ENCODE data around the gene DCP1A.

DCP1A gene

DNA sequence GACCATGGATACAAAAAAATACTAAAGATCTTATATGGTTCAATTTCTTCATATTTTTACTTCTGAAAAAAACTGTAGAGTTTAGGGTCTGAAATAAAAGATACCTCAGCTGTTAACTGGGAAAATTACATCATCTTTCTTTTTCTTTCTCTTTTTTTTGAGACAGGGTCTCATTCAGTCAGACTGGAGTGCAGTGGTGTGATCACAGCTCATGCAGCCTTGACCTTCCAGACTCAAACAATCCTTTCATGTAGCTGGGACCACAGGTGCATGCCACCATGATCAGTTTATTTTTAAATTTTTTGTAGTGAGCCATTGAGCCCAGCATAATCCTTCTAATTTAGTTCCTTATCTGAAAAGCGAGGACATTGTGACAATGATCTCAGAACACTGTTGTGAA, 51.9 kb downstream of the DCP1A start:
- no peak for DNase-seq (ENCODE audit: low spot score)
- H3K27ac ChIP-seq, result no peak overlapping the region
- ChIA-PET POLR2A (ENCODE audit: low non-redundant PET) (no interaction called here), CTCF (no interaction called here)
- TF ChIP-seq, protein P1, sequence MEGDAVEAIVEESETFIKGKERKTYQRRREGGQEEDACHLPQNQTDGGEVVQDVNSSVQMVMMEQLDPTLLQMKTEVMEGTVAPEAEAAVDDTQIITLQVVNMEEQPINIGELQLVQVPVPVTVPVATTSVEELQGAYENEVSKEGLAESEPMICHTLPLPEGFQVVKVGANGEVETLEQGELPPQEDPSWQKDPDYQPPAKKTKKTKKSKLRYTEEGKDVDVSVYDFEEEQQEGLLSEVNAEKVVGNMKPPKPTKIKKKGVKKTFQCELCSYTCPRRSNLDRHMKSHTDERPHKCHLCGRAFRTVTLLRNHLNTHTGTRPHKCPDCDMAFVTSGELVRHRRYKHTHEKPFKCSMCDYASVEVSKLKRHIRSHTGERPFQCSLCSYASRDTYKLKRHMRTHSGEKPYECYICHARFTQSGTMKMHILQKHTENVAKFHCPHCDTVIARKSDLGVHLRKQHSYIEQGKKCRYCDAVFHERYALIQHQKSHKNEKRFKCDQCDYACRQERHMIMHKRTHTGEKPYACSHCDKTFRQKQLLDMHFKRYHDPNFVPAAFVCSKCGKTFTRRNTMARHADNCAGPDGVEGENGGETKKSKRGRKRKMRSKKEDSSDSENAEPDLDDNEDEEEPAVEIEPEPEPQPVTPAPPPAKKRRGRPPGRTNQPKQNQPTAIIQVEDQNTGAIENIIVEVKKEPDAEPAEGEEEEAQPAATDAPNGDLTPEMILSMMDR (conservative IDR thresholded peaks at IDR 0.05; ENCODE audit: low read depth), result no peak

DNA sequence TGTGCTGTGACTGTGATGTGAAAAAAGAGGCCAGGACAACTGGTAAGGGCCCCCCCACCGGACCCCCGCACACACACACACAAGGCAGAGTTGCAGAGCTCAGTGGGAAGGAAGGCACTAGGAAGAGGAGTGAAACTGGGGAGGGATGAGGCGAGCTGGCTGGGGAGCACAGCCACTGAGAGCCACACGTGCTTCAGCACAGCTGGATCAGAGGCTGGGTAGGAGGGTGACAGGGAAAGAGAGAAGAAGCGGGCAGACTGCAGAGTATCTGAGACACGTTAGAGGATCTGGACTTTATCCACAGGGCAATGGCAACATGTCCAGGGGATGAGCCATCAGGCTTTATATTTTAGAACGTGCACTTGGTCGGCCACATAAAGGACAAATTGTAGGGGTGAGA, 53.5 kb downstream of the DCP1A start:
- TF ChIP-seq, protein P1 (conservative IDR thresholded peaks at IDR 0.05; ENCODE audit: low read depth), result no peak
- ChIA-PET POLR2A (ENCODE audit: low non-redundant PET) (no interaction called here), CTCF (interaction anchor here (0.9 kb wide), 1 partner anchor 192 kb away, joined by 4 read pairs; no protein-coding TSS in a partner anchor)
- no peak for DNase-seq (ENCODE audit: low spot score)
- H3K27ac ChIP-seq, result no peak overlapping the region; the same call in 1 of the 2 replicates

DNA sequence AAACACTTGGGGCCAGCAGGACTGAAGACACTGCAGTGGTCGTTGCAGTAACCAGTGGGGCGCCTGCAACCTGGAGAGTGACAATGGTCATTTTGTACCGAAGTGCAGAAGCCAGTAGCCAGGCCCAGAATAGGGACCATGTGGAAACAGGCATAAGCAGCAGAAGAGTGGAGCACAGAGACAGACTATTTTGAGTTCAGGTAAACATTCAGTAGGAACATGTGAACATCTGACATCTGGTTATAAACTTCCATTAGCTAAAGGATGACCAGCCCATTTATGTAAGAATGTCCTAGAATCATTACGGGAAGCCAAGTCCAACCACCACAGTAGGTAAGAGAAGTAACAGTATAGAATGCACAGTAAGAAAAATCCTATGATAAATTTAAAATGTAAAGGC, 59.1 kb downstream of the DCP1A start:
- POLR2A ChIA-PET (ENCODE audit: low non-redundant PET), result no interaction called here
- DNase-seq (ENCODE audit: low spot score), result no peak
- no peak overlapping the region for H3K27ac ChIP-seq
- CTCF ChIA-PET, result no interaction called here
- TF ChIP-seq, protein P1 (conservative IDR thresholded peaks at IDR 0.05; ENCODE audit: low read depth), result no peak

DNA sequence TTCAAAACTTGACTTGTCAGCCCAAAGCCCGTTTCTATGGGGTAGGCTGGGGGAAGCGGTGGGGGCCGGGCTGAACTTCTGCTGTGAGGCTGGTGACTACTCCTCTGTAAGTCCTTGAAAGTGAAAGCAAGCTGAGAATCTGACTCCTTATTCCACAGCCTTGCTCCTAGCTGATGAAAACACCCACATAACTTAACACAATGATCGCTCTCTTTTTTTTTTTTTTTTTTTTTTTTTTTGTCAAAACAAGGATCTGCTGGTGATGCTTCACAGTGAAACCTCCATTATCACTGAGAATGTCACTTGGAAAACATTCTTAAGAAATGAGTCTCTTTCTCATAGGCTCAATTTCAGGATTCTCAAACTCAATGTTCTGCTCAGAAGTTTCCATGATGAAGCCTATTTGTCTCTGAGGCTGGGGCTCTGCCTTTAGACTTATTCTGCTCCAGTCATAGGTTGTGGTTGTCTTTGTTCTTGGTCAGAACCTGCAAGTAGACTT, 60.2 kb downstream of the DCP1A start:
- peak overlapping the region; percentile 24; the same call in 1 of the 2 replicates for H3K27ac ChIP-seq
- no peak for DNase-seq (ENCODE audit: low spot score)
- ChIA-PET POLR2A (ENCODE audit: low non-redundant PET) (no interaction called here), CTCF (interaction anchor here (0.7 kb wide), 1 partner anchor 76 kb away, joined by 4 read pairs; no protein-coding TSS in a partner anchor)
- TF ChIP-seq, protein P1 (conservative IDR thresholded peaks at IDR 0.05; ENCODE audit: low read depth), result no peak

DNA sequence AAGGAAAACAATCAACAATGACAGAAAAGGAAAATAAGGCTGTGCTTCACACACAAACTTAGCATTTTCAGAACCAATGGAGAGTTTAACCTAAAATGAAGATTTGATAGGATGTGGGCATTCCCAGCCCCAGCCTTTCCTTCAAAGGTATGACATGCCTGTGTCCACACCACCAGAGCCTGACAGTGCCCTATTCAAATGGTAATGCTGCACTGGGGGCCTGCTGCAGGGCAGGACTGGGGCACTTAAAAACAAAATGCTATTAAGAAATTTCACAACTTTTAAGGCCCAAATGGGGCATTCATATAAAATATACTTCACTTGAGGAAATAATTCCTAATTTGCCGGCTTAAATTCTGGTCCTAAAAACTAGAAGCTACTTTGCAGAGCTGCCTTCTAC, 60.6 kb downstream of the DCP1A start:
- POLR2A ChIA-PET (ENCODE audit: low non-redundant PET), result no interaction called here

DNA sequence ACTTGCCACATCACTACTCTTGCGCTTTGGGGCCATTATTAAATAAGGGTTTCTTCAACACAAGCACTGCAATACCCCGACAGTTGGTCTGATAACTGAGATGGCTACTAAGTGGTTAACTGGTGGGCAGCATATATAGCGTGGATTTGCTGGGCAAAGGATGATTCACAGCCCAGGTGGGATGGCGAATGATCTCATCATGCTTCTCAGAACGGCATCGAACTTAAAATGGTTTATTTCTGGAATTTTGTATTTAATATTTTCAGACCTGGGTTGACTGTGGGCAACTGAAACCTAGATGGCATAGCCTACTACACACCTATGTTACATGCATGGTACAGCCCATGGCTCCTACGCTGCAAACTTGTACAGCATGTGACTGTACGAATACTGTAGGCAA, 64.8 kb downstream of the DCP1A start:
- no peak overlapping the region for H3K27ac ChIP-seq
- ChIA-PET POLR2A (ENCODE audit: low non-redundant PET) (no interaction called here), CTCF (no interaction called here)
- TF ChIP-seq, protein P1 (conservative IDR thresholded peaks at IDR 0.05; ENCODE audit: low read depth), result no peak
- DNase-seq (ENCODE audit: low spot score), result no peak

More for the DNA sequence above, 60.6 kb downstream of the DCP1A start:
- CTCF ChIA-PET, result interaction anchor here (0.7 kb wide), 1 partner anchor 77 kb away, joined by 4 read pairs; no protein-coding TSS in a partner anchor
- H3K27ac ChIP-seq, result peak overlapping the region; percentile 24; the same call in 1 of the 2 replicates
- TF ChIP-seq, protein P1 (conservative IDR thresholded peaks at IDR 0.05; ENCODE audit: low read depth), result no peak
- no peak for DNase-seq (ENCODE audit: low spot score)

All from RWPE1 (cell line).